Measurements from ENCODE around the gene CYB5R3. TPM values are rescaled to one million over a fixed set of nuclear protein-coding genes. Genes with fewer than 3 reads are reported as not detected.
"Not testable (repeated sequence)": the region's sequence is repeated elsewhere in the genome, so short reads cannot be mapped to it uniquely, and the experiment has no call there.

Gene CYB5R3
- total and polyA plus RNA-seq, 4 donors: 346 to 756 (median 437) TPM

DNA sequence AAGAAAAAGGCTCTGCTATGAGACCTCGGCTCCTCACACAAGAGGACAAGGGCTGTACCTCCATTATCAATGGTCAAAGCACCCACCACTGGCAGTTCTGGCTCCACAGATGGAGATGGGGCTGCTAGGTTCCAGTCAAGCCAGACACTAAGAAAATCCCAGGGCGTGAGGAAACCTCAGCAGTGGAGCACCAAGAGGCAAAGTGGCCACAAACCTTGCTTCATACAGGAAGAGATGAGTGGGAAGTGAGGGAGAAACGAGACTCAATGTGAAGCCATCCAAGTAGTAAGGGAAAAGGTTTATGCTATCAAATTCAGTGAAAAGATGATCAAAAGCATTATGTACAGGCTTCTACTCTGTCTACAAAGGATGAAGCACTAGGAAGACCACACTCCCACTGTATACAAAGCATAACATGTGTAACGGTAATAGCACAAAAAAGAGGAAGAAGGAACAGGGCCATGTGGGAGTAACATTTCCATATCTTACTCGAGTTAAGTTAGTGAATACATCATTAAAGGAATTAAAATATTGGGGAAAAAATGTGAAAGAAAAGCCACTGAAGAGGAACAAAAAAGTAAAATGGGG, 61.5 kb downstream of the CYB5R3 start:
- intact Hi-C loops (cut with DNase I): no loop called here
- H3K36me3 ChIP-seq (ENCODE audit: control insufficient read depth in 1 of 2, insufficient read depth in 2 of 2, low read length in 1 of 2): peaks cover 8 to 11% of the 10 kb centered on the region in 2 donors
- H3K27ac ChIP-seq (ENCODE audit: low read depth in 1 of 2, low read length in 2 of 2): no peak overlapping the region
- no peaks in the 10 kb centered on the region for H3K9me3 ChIP-seq (ENCODE audit: control insufficient read depth, low read length)
- no peak for ATAC-seq (ENCODE audit: low FRiP score)
- H3K4me1 ChIP-seq (ENCODE audit: control insufficient read depth in 1 of 2, insufficient read depth in 2 of 2, low read length in 2 of 2): no peaks in the 10 kb centered on the region
- H3K27me3 ChIP-seq (ENCODE audit: control insufficient read depth in 1 of 2, insufficient read depth in 2 of 2, low read length in 1 of 2): no peaks in the 10 kb centered on the region
- 87 to 88% methylated on average over 5 of the region's 5 CpGs for WGBS, 2 donors
- H3K4me3 ChIP-seq (ENCODE audit: low read length in 2 of 2): no peak overlapping the region
- DNase-seq: no peak

GRCh38 chr22:42586381-42586780, 62.8 kb downstream of the CYB5R3 start:
- H3K4me3 ChIP-seq (ENCODE audit: low read length in 2 of 2): no peak overlapping the region
- intact Hi-C loops (cut with DNase I): no loop called here
- H3K27me3 ChIP-seq (ENCODE audit: control insufficient read depth in 1 of 2, insufficient read depth in 2 of 2, low read length in 1 of 2): no peaks in the 10 kb centered on the region
- peaks cover 4 to 5% of the 10 kb centered on the region in 2 donors for H3K36me3 ChIP-seq (ENCODE audit: control insufficient read depth in 1 of 2, insufficient read depth in 2 of 2, low read length in 1 of 2)
- ATAC-seq (ENCODE audit: low FRiP score) (no peak), DNase-seq (no peak)
- 92 to 94% methylated on average over 4 of the region's 4 CpGs for WGBS, 2 donors
- no peaks in the 10 kb centered on the region for H3K9me3 ChIP-seq (ENCODE audit: control insufficient read depth, low read length)
- H3K4me1 ChIP-seq (ENCODE audit: control insufficient read depth in 1 of 2, insufficient read depth in 2 of 2, low read length in 2 of 2): peaks cover 0 to 2% of the 10 kb centered on the region in 2 donors
- H3K27ac ChIP-seq (ENCODE audit: low read depth in 1 of 2, low read length in 2 of 2): no peak overlapping the region

- intact Hi-C loops (cut with DNase I): no loop called here
- Histone ChIP-seq H3K27ac (ENCODE audit: low read depth in 1 of 2, low read length in 2 of 2) (no peak overlapping the region), H3K27me3 (ENCODE audit: control insufficient read depth in 1 of 2, insufficient read depth in 2 of 2, low read length in 1 of 2) (no peaks in the 10 kb centered on the region), H3K9me3 (ENCODE audit: control insufficient read depth, low read length) (no peaks in the 10 kb centered on the region), H3K36me3 (ENCODE audit: control insufficient read depth in 1 of 2, insufficient read depth in 2 of 2, low read length in 1 of 2) (peaks cover 4 to 5% of the 10 kb centered on the region in 2 donors), H3K4me1 (ENCODE audit: control insufficient read depth in 1 of 2, insufficient read depth in 2 of 2, low read length in 2 of 2) (peaks cover 0 to 2% of the 10 kb centered on the region in 2 donors), H3K4me3 (ENCODE audit: low read length in 2 of 2) (no peak overlapping the region)
- DNase-seq (no peak), ATAC-seq (ENCODE audit: low FRiP score) (no peak)
- WGBS, 2 donors: 84 to 91% methylated on average over 8 of the region's 8 CpGs
Observed at GRCh38 chr22:42585096-42585495, 64.1 kb downstream of the CYB5R3 start.

DNA sequence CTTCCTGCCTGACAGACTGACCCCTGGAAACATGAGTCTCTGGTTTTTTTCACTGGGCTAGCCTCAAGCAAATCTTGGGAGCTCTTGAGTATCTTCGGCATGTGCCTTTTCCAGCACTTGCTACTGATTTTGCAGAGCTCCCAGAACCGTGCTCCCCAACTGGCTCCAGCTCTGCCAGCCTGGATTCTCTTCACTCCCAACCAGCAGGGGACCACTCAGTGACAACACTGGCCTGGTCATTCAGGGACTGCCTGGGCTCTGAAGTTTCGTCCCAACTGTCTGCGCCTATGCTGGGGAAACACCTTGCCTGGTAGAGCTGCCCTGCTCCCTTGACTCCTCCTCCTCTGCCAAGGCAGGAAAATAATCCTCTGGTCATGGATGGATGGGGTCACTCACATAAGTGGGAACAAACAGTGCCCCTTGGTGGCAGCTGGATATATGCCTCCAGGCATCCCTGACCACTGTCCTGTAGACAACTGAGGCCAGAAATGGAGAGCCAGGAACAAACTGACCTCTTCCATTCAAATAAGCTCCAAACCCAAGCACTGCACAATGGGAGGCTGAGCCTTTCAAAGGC, 64.7 kb downstream of the CYB5R3 start:
- Histone ChIP-seq H3K9me3 (ENCODE audit: control insufficient read depth, low read length) (no peaks in the 10 kb centered on the region), H3K27me3 (ENCODE audit: control insufficient read depth in 1 of 2, insufficient read depth in 2 of 2, low read length in 1 of 2) (no peaks in the 10 kb centered on the region), H3K4me1 (ENCODE audit: control insufficient read depth in 1 of 2, insufficient read depth in 2 of 2, low read length in 2 of 2) (peaks cover 0 to 2% of the 10 kb centered on the region in 2 donors), H3K36me3 (ENCODE audit: control insufficient read depth in 1 of 2, insufficient read depth in 2 of 2, low read length in 1 of 2) (peaks cover 4 to 5% of the 10 kb centered on the region in 2 donors), H3K27ac (ENCODE audit: low read depth in 1 of 2, low read length in 2 of 2) (no peak overlapping the region), H3K4me3 (ENCODE audit: low read length in 2 of 2) (no peak overlapping the region)
- ATAC-seq (ENCODE audit: low FRiP score): no peak
- intact Hi-C loops (cut with DNase I): no loop called here
- WGBS, 2 donors: 87 to 91% methylated on average over 4 of the region's 4 CpGs
- DNase-seq: no peak

DNA sequence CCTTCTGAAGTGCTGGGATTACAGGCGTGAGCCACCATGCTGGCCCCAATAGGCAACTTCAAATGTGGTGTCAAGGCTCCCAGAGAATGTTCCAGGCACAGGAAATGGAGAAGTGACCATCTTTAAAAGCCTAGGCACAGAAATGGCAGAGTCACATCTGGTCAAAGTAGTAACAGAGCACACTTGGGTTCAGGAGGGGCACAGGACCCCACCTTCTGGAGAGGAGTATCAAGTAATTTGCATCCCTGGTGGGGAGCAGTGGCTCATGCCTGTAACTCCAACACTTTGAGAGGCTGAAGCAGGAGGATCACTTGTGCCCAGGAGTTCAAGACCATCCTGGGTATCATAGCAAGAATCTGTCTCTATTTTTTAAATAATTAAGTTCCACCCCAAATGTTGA, 66.2 kb downstream of the CYB5R3 start:
- 87 to 89% methylated on average over 1 of the region's 1 CpG for WGBS, 2 donors
- no peaks in the 10 kb centered on the region for H3K9me3 ChIP-seq (ENCODE audit: control insufficient read depth, low read length)
- DNase-seq (no peak), ATAC-seq (ENCODE audit: low FRiP score) (no peak)
- intact Hi-C loops (cut with DNase I): no loop called here
- H3K4me3 ChIP-seq (ENCODE audit: low read length in 2 of 2): no peak overlapping the region
- H3K27me3 ChIP-seq (ENCODE audit: control insufficient read depth in 1 of 2, insufficient read depth in 2 of 2, low read length in 1 of 2): no peaks in the 10 kb centered on the region
- no peak overlapping the region for H3K27ac ChIP-seq (ENCODE audit: low read depth in 1 of 2, low read length in 2 of 2)
- peaks cover 4 to 5% of the 10 kb centered on the region in 2 donors for H3K36me3 ChIP-seq (ENCODE audit: control insufficient read depth in 1 of 2, insufficient read depth in 2 of 2, low read length in 1 of 2)
- H3K4me1 ChIP-seq (ENCODE audit: control insufficient read depth in 1 of 2, insufficient read depth in 2 of 2, low read length in 2 of 2): peaks cover 0 to 2% of the 10 kb centered on the region in 2 donors

DNA sequence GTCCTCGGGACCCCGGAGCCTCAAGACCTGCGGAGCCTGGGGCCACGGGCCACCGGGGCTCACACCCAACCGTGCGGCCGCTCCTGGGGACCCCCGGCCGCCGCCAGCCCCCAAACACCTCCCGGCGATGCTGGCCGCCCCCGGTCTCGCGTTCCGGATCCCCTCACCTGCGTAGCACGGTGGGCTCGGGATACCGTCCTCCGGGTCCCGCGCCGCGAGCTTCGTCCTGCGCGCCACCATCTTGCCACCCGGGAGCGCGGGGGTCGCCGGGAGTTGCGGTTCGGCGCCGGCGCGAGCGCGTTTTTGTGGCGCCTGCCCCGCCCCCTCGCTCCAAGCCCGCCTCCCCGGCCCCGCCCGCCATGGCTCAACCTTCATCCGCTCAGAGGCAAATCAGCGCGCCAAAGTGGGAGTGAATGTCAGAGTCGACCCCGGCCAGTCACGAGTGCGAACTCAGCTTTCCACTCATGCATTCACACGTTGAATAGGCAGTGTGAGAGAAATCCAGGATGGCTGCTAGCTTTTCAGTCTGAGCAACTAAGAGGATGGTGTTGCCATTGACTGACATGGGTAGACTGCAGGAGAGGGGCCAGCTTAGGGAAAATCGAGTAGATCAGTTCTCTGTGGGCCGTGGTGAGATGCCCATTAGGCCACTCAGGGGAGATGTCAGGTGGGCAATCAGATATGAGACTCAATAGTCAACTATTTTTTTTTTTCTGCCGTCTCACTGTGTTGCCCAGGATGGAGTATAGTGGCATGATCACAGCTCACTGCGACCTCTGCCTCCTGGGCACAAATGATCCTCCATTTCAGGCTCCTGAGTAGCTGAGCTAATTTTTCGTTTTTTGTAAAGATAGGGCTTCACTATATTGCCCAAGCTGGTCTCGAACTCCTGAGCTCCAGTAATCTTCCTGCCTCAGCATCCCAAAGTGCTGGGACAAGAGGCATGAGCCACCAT, 67.2 kb downstream of the CYB5R3 start:
- DNase-seq (peak; percentile 88 to 94), ATAC-seq (ENCODE audit: low FRiP score) (peak; percentile 85)
- intact Hi-C loops (cut with DNase I): no loop called here
- WGBS, 2 donors: 6% methylated on average over 51 to 64 of the region's 64 CpGs
- Histone ChIP-seq H3K36me3 (ENCODE audit: control insufficient read depth in 1 of 2, insufficient read depth in 2 of 2, low read length in 1 of 2) (peaks cover 0 to 3% of the 10 kb centered on the region in 2 donors), H3K27me3 (ENCODE audit: control insufficient read depth in 1 of 2, insufficient read depth in 2 of 2, low read length in 1 of 2) (no peaks in the 10 kb centered on the region), H3K27ac (ENCODE audit: low read depth in 1 of 2, low read length in 2 of 2) (no peak overlapping the region), H3K9me3 (ENCODE audit: control insufficient read depth, low read length) (no peaks in the 10 kb centered on the region), H3K4me1 (ENCODE audit: control insufficient read depth in 1 of 2, insufficient read depth in 2 of 2, low read length in 2 of 2) (peaks cover 0 to 2% of the 10 kb centered on the region in 2 donors), H3K4me3 (ENCODE audit: low read length in 2 of 2) (peak overlapping the region; percentile 53 to 71)

GRCh38 chr22:42581194-42581761, 67.9 kb downstream of the CYB5R3 start:
- H3K4me1 ChIP-seq (ENCODE audit: control insufficient read depth in 1 of 2, insufficient read depth in 2 of 2, low read length in 2 of 2); H3K27ac ChIP-seq (ENCODE audit: low read depth in 1 of 2, low read length in 2 of 2); intact Hi-C loops (cut with DNase I); ATAC-seq (ENCODE audit: low FRiP score); H3K36me3 ChIP-seq (ENCODE audit: control insufficient read depth in 1 of 2, insufficient read depth in 2 of 2, low read length in 1 of 2); H3K27me3 ChIP-seq (ENCODE audit: control insufficient read depth in 1 of 2, insufficient read depth in 2 of 2, low read length in 1 of 2); H3K9me3 ChIP-seq (ENCODE audit: control insufficient read depth, low read length); DNase-seq: not testable (repeated sequence)
- 2 to 4% methylated on average over 6 to 14 of the region's 22 CpGs for WGBS, 2 donors
- peak overlapping the region; percentile 53 to 71 for H3K4me3 ChIP-seq (ENCODE audit: low read length in 2 of 2)

DNA sequence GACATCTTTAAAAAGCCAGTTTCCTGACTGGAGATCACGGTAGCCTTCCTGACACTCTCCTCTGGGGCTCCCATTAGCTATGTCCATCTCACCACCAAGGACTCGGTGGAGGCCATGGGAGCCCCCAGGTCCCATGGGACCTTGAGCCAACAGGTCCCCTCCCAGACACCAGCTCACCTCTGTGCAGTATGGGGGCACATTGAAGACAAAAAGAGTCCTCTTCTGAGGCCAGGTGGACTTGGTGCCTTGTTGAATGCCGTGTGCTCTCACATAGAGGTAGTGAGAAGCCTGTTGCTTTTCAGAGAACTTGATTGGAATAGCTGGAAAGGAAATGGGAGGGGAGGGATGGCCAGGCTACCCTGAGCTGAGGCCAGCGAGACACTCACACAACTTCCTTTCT, 69.2 kb downstream of the CYB5R3 start:
- H3K4me3 ChIP-seq (ENCODE audit: low read length in 2 of 2); DNase-seq; H3K4me1 ChIP-seq (ENCODE audit: control insufficient read depth in 1 of 2, insufficient read depth in 2 of 2, low read length in 2 of 2); H3K27ac ChIP-seq (ENCODE audit: low read depth in 1 of 2, low read length in 2 of 2); H3K36me3 ChIP-seq (ENCODE audit: control insufficient read depth in 1 of 2, insufficient read depth in 2 of 2, low read length in 1 of 2); H3K27me3 ChIP-seq (ENCODE audit: control insufficient read depth in 1 of 2, insufficient read depth in 2 of 2, low read length in 1 of 2); intact Hi-C loops (cut with DNase I); H3K9me3 ChIP-seq (ENCODE audit: control insufficient read depth, low read length); ATAC-seq (ENCODE audit: low FRiP score): not testable (repeated sequence)
- 81 to 82% methylated on average over 3 of the region's 4 CpGs for WGBS, 2 donors

Measured in aorta (tissue), 5 donors.